ENCODE data around the gene FCF1.

The FCF1 gene

GRCh38 chr14:74711651-74712050, 1.3 kb upstream of the FCF1 start:
- H3K27ac ChIP-seq, result no peak overlapping the region
- TF ChIP-seq ZFX (IDR thresholded peaks at IDR 0.05; ENCODE audit: borderline replicate concordance) (no peak), CTCF (IDR thresholded peaks at IDR 0.05) (no peak)

GRCh38 chr14:74713395-74713735, 421 bp downstream of the FCF1 start:
- no peak for TF ChIP-seq ZFX (IDR thresholded peaks at IDR 0.05; ENCODE audit: borderline replicate concordance)
- no peak for TF ChIP-seq CTCF (IDR thresholded peaks at IDR 0.05)
- H3K27ac ChIP-seq, result peak overlapping the region; percentile 38

GRCh38 chr14:74720526-74720925, 7.6 kb downstream of the FCF1 start:
- no peak for TF ChIP-seq ZFX (IDR thresholded peaks at IDR 0.05; ENCODE audit: borderline replicate concordance)
- TF ChIP-seq CTCF (IDR thresholded peaks at IDR 0.05), result no peak
- H3K27ac ChIP-seq, result no peak overlapping the region

GRCh38 chr14:74723134-74723533, 10.2 kb downstream of the FCF1 start:
- TF ChIP-seq CTCF (IDR thresholded peaks at IDR 0.05) (no peak), ZFX (IDR thresholded peaks at IDR 0.05; ENCODE audit: borderline replicate concordance) (no peak)
- H3K27ac ChIP-seq, result no peak overlapping the region

- no peak overlapping the region for H3K27ac ChIP-seq
- TF ChIP-seq ZFX (IDR thresholded peaks at IDR 0.05; ENCODE audit: borderline replicate concordance) (no peak), CTCF (IDR thresholded peaks at IDR 0.05) (no peak)
Observed at GRCh38 chr14:74732387-74732786, 19.4 kb downstream of the FCF1 start.

GRCh38 chr14:74733221-74733620, 20.3 kb downstream of the FCF1 start:
- no peak overlapping the region for H3K27ac ChIP-seq
- no peak for TF ChIP-seq ZFX (IDR thresholded peaks at IDR 0.05; ENCODE audit: borderline replicate concordance)
- no peak for TF ChIP-seq CTCF (IDR thresholded peaks at IDR 0.05)

- no peak overlapping the region for H3K27ac ChIP-seq
- TF ChIP-seq CTCF (IDR thresholded peaks at IDR 0.05) (no peak), ZFX (IDR thresholded peaks at IDR 0.05; ENCODE audit: borderline replicate concordance) (no peak)
Observed at GRCh38 chr14:74735125-74735524, 22.2 kb downstream of the FCF1 start.

Data from 22Rv1 (cell line).